Measurements from ENCODE around the gene BUD13. TPM values are rescaled to one million over a fixed set of nuclear protein-coding genes. Genes with fewer than 3 reads are reported as not detected.

Gene BUD13
- total and polyA plus RNA-seq, 8 donors: 12.5 to 41.2 (median 33.4) TPM

DNA sequence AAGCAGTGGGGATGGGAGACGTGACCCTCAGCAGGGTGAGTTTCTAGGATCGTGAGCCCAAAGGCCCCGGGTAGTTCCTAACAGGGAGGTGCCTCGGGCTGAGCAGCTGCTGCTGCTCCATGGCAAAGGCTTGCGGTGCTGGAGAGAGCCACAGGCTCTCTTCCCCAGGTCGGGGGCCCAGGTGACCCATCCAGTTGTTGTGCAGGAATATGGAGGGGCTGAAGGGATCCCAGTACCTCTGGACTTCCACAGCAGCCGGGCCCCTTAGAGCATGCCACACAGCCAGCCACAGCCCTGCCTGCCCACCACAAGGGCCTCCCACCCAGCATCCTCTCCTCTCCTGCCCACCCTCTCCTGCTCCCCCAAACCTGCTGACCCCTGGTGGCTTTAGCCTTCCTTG lies 49.3 kb downstream of the BUD13 start:
- no peak for ATAC-seq
- no peaks in the 10 kb centered on the region for H3K9me3 ChIP-seq

DNA sequence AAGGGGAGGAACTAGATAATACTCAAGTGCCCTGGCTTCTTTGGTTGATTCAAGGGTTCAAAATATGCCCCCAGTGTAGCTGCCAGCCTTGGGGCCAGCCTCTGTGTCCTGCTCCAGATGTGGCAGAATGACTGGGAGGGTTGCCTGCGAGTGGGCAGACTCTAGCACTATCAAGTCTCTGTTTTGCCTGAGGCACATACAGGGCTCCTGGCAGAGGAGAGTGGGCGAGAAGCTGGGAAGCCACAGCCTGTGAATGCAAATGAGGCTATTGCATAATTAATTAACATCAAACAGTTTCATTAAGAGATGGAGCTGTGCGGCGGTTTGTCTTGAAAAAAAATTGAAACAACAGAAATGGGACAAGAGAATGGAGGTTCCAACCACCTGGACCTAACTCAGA lies 50.8 kb downstream of the BUD13 start:
- Histone ChIP-seq H3K4me3 (no peak overlapping the region), H3K4me1 (no peaks in the 10 kb centered on the region), H3K36me3 (no peaks in the 10 kb centered on the region), H3K27ac (no peak overlapping the region), H3K9me3 (no peaks in the 10 kb centered on the region), H3K27me3 (peaks cover 0 to 14% of the 10 kb centered on the region in 2 donors)
- ATAC-seq: no peak
- intact Hi-C loops (cut with DNase I): no loop called here
- no peak for DNase-seq
- no peak for TF ChIP-seq CTCF (IDR thresholded peaks at IDR 0.05)

More for the DNA sequence above, 49.3 kb downstream of the BUD13 start:
- H3K27ac ChIP-seq: no peak overlapping the region
- H3K27me3 ChIP-seq: peaks cover 0 to 14% of the 10 kb centered on the region in 2 donors
- intact Hi-C loops (cut with DNase I): no loop called here
- no peak for DNase-seq
- no peak for TF ChIP-seq CTCF (IDR thresholded peaks at IDR 0.05)
- no peak overlapping the region for H3K4me3 ChIP-seq
- no peaks in the 10 kb centered on the region for H3K4me1 ChIP-seq
- H3K36me3 ChIP-seq: no peaks in the 10 kb centered on the region

- ATAC-seq (no peak), DNase-seq (no peak)
- no peaks in the 10 kb centered on the region for H3K9me3 ChIP-seq
- no peak for TF ChIP-seq CTCF (IDR thresholded peaks at IDR 0.05)
- peaks cover 0 to 7% of the 10 kb centered on the region in 2 donors for H3K27me3 ChIP-seq
- H3K4me3 ChIP-seq: no peak overlapping the region
- intact Hi-C loops (cut with DNase I): no loop called here
- H3K4me1 ChIP-seq: no peaks in the 10 kb centered on the region
- no peaks in the 10 kb centered on the region for H3K36me3 ChIP-seq
- no peak overlapping the region for H3K27ac ChIP-seq
Measured at GRCh38 chr11:116720895-116721294, 51.9 kb downstream of the BUD13 start.

- no peak for DNase-seq
- Histone ChIP-seq H3K4me3 (no peak overlapping the region), H3K9me3 (no peaks in the 10 kb centered on the region), H3K27me3 (no peaks in the 10 kb centered on the region), H3K4me1 (no peaks in the 10 kb centered on the region), H3K36me3 (no peaks in the 10 kb centered on the region), H3K27ac (no peak overlapping the region)
- no peak for TF ChIP-seq CTCF (IDR thresholded peaks at IDR 0.05)
- ATAC-seq: no peak
- intact Hi-C loops (cut with DNase I): no loop called here
Measured at GRCh38 chr11:116718955-116719501, 53.8 kb downstream of the BUD13 start.

DNA sequence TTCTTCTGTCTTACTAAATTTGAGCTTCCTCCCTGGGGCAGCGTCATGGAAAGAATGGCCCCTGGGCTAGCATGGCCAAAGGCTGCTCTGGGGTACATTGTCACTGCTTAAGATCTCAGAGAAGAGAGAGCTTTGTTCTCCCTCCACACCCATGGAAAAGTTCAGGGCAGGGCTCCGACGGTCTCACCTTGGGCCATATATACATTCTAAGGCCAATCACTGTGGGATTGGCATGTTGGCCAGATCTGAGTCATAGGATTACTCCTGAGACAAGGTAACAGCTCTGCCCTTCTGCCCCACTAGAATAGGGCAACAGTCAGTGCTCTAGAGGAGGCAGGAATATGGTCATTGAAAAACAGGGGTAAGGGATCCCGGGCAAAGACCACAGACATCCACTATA lies 56.2 kb downstream of the BUD13 start:
- H3K36me3 ChIP-seq: no peaks in the 10 kb centered on the region
- TF ChIP-seq CTCF (IDR thresholded peaks at IDR 0.05): no peak
- intact Hi-C loops (cut with DNase I): no loop called here
- no peak overlapping the region for H3K27ac ChIP-seq
- no peak overlapping the region for H3K4me3 ChIP-seq
- no peak for ATAC-seq
- no peak for DNase-seq
- H3K4me1 ChIP-seq: no peaks in the 10 kb centered on the region
- H3K9me3 ChIP-seq: no peaks in the 10 kb centered on the region
- H3K27me3 ChIP-seq: no peaks in the 10 kb centered on the region
